Measurements from ENCODE around the gene RAI1. TPM values are rescaled to one million over a fixed set of nuclear protein-coding genes. Genes with fewer than 3 reads are reported as not detected.

The RAI1 gene
- total and polyA plus RNA-seq, 2 of the 13 experiments (the other 11 are each of a cell fraction or from before 2014, with no cell fraction given) = 3.4 to 5.2 TPM

DNA sequence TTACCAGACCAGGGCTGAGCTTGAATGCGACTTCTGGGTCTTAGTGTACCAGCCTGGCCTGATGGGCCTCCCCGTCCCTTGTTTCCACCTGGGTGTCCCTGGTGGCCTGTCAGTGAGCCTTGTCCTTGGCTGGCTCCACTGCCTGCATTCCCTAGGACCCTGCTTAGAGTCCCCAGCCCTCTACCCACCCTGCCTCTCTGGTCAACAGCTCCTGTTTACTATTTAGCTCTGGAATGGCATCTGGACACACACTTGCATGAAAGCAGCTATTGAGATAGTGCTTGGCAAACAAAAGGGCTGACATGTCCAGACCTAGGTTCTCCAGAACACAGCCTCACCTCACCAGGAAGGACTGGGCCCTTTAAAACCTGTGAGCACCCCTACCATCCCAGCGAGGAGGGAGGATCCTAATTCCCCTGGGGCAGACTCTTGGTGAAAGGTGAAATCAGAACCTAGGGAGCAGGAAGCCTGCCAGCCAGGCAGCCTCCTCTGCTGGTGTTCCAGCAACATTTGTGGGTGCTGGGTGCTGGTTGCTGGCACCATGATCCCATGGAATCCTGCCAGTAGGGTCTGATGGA lies 38.8 kb downstream of the RAI1 start (continued):
- TF ChIP-seq FOXA3 (CRISPR knock-in tag; IDR thresholded peaks at IDR 0.05) (peak; percentile 81), RNF2 (conservative IDR thresholded peaks at IDR 0.05; ENCODE audit: low read depth) (no peak), SMARCE1 (IDR thresholded peaks at IDR 0.05; ENCODE audit: borderline replicate concordance) (no peak), TIGD3 (CRISPR knock-in tag; IDR thresholded peaks at IDR 0.05; ENCODE audit: borderline replicate concordance) (no peak), CCDC6 (CRISPR knock-in tag; IDR thresholded peaks at IDR 0.05) (0 out of 2 replicates have a peak, but pooled peaks have one; percentile 28), SAP130 (CRISPR knock-in tag; IDR thresholded peaks at IDR 0.05; ENCODE audit: low read depth) (peak; percentile 57), IKZF5 (CRISPR knock-in tag; IDR thresholded peaks at IDR 0.05) (no peak; the same call in 1 of the 2 replicates), TFE3 (CRISPR knock-in tag; IDR thresholded peaks at IDR 0.05) (no peak), XRCC5 (optimal IDR thresholded peaks at IDR 0.05; ENCODE audit: low read length) (peak; percentile 42), SALL1 (CRISPR knock-in tag; IDR thresholded peaks at IDR 0.05) (0 out of 2 replicates have a peak, but pooled peaks have one; percentile 36), FOXO1 (CRISPR knock-in tag; IDR thresholded peaks at IDR 0.05) (peak; percentile 72), ZNF766 (CRISPR knock-in tag; IDR thresholded peaks at IDR 0.05; ENCODE audit: borderline replicate concordance) (no peak), MTA1 (CRISPR knock-in tag; IDR thresholded peaks at IDR 0.05; ENCODE audit: borderline replicate concordance) (0 out of 2 replicates have a peak, but pooled peaks have one; percentile 30), LCORL (IDR thresholded peaks at IDR 0.05) (no peak), LCORL (CRISPR knock-in tag; IDR thresholded peaks at IDR 0.05) (0 out of 2 replicates have a peak, but pooled peaks have one; percentile 26), SETDB1 (CRISPR knock-in tag; IDR thresholded peaks at IDR 0.05; ENCODE audit: borderline replicate concordance) (no peak), ZNF614 (CRISPR knock-in tag; IDR thresholded peaks at IDR 0.05; ENCODE audit: borderline replicate concordance) (no peak), ZNF292 (CRISPR knock-in tag; IDR thresholded peaks at IDR 0.05; ENCODE audit: borderline replicate concordance, low read depth) (0 out of 2 replicates have a peak, but pooled peaks have one; percentile 40), KDM1A (CRISPR knock-in tag; IDR thresholded peaks at IDR 0.05) (0 out of 2 replicates have a peak, but pooled peaks have one; percentile 22), ZNF878 (CRISPR knock-in tag; IDR thresholded peaks at IDR 0.05) (0 out of 2 replicates have a peak, but pooled peaks have one; percentile 46), IRF2 (CRISPR knock-in tag; IDR thresholded peaks at IDR 0.05) (peak; percentile 30; the same call in 1 of the 2 replicates), PATZ1 (CRISPR knock-in tag; IDR thresholded peaks at IDR 0.05) (0 out of 2 replicates have a peak, but pooled peaks have one; percentile 20)
- TF ChIP-seq, protein P1, sequence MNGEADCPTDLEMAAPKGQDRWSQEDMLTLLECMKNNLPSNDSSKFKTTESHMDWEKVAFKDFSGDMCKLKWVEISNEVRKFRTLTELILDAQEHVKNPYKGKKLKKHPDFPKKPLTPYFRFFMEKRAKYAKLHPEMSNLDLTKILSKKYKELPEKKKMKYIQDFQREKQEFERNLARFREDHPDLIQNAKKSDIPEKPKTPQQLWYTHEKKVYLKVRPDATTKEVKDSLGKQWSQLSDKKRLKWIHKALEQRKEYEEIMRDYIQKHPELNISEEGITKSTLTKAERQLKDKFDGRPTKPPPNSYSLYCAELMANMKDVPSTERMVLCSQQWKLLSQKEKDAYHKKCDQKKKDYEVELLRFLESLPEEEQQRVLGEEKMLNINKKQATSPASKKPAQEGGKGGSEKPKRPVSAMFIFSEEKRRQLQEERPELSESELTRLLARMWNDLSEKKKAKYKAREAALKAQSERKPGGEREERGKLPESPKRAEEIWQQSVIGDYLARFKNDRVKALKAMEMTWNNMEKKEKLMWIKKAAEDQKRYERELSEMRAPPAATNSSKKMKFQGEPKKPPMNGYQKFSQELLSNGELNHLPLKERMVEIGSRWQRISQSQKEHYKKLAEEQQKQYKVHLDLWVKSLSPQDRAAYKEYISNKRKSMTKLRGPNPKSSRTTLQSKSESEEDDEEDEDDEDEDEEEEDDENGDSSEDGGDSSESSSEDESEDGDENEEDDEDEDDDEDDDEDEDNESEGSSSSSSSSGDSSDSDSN (CRISPR knock-in tag; IDR thresholded peaks at IDR 0.05) = peak; percentile 34; the same call in 1 of the 2 replicates

All from HepG2 (cell line).